Stimulated activated CD8-positive, alpha-beta memory T cell treated with anti-CD3 and anti-CD28 coated beads, Interleukin-12 subunit alpha, Interleukin-12 subunit beta, amount 100 ng/mL, for 4 hours (primary cell): ENCODE measurements around the gene MICAL3.
"Not testable (repeated sequence)": the region's sequence is repeated elsewhere in the genome, so short reads cannot be mapped to it uniquely, and the experiment has no call there.

Experiments used
- DNase-seq: peaks from one replicate; pipeline ENCODE4 v3.0.0-alpha.2; 2020; ENCODE audit warnings: low read depth

The MICAL3 gene

DNA sequence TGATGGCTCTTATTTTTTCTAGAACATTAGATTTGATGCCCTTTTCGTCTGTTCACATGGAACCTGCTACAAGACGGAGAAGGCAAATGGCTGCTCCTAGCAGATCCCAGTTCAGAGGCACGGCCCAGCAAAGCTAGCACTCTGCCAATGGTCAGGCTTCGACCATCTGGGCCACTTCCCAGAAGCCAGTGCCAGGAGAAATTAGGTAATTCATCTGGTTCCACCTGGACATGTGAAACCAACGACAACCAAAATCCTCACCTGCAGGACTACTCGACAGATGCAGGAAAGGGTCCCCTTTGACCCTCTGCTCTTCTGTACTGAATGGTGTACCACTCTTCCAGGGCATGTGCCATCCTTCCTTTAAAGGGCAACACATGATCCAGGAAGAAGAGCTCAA lies 25.4 kb downstream of the MICAL3 start:
- DNase-seq: no peak

DNA sequence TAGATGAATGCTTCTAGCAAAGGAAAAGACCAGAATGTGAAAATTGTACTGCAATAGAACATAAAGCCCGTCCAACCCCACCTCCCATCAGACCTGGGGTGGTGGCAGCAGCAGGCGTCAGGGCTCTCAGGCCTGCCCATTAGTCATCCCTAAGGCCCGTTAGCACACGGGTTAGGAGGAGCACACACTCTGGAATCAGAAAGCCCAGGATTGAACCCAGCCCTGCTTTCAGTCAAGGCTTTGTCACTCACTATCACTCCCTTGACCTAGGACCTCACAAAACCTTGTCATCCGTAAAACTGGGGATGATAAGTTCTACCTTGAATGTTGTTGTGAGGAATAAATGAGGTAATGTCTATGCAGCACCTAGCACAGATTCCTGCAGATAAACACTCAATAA lies 26.9 kb downstream of the MICAL3 start:
- DNase-seq: no peak

DNA sequence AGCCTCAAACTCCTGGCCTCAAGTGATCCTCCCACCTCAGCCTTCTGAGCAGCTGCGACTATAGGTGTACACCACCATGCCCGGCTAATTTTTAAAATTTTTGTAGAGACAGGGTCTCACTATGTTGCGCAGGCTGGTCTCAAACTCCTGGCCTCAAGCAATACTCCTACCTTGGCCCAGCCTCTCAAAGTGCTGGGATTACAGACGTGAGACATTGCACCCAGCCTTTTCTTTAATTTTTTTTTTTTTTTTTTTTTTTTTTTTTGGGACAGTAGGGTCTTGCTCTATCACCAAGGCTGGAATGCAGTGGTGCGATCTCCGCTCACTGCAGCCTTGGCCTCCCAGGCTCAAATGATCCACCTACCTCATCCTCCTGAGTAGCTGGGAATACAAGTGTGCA lies 29.1 kb downstream of the MICAL3 start:
- not testable (repeated sequence) for DNase-seq

DNA sequence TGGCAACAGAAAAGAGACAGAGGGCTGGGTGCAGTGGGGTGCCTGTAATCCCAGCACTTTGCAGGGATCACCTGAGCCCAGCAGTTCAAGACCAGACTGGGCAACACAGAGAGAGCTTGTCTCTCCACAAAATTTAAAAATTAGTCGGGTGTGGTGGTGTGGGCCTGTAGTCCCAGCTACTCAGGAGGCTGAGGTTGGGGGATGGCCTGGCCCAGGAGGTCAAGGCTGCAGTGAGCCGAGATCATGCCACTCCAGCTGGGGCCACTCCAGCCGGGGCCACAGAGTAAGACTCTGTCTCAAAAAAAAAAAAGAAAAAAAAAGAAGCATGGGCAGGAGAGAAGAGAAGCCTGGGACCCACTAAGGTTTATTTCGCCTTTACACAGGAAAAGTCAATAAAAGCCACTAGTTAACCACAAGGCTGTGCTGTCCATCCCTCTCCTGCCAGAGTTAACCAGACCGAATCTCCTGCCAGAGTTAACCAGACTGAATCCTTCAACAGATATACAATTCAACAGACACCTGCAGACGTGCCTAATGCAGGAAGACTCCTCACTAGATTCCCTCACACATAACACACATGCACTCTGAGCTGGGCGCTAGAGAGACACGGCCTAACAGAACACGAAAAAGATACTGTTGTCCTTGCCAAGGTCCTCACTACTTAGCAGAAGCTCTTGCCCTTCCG lies 29.8 kb downstream of the MICAL3 start:
- DNase-seq: no peak

DNA sequence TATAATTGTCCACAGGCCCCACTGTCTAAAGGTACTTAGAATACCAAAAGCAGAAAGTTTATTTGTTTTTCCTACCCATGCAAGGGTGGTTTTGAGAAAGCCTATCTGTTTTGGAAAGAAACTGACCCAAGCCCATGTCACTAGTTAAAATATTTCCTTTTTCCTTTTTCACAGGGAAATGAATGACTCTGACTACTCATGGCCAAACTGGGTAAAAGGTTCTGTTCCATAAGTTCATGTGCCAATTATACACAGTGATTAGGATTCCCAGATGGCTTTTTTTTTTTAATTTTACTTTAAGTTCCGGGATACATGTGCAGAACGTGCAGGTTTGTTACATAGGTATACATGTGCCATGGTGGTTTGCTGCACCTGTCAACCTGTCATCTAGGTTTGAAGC lies 31.4 kb downstream of the MICAL3 start:
- not testable (repeated sequence) for DNase-seq

DNA sequence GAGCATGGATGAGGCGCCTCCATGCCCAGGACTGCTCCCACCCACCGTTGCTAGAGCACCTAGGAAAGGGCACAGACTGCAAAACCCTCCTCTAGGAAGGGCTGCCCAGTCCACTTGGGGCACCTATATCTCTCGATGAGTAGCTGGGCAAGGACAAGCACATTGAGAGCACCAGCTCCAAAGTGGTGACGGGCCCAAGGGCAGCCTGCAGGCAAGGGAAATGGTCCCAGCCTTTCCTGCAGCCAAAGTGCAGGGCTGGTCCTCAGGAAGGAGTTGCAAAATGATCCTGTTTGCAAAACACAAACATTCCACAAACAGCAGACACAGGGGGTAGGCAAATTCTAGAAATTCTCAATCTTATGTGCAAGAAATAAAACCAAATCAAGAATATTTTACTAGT lies 32.4 kb downstream of the MICAL3 start:
- not testable (repeated sequence) for DNase-seq

DNA sequence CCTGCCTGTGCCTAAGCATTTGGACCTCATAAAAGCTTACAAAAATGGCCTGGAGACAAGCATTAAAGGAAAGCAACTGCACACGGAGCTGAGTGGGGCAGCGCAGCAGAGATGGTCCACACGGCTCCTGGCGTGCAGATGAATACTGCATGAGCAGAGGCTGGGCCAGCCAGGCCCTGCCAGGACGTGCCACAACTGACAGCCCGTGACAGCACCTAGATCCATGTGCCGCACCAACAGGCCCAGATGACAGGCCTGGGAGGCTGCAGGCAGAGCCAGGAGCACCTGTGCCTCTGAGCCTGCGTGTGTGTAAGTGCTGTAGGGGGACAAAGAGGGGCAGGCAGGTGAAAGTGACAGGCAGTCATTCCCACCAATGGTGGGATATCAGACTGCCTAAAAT lies 33.4 kb downstream of the MICAL3 start:
- no peak for DNase-seq

DNA sequence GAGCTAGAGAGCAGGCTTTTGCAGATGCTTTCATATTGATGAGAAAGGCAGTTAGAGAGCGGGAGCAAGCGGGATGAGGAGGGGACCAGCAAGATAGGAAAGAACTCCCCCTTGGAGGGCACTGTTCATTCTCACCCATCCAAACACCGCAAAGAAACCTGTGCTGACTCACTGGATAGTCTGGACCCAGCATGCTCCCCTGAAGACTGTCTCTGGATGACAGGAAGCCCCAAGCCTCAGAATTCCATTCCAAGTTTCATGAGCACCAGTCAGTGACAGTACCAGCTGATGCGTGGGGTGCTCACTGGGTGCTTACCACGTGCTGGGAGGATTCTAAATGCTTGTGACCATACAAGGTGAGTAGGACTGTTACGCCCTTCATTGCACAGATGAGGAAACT lies 34.2 kb downstream of the MICAL3 start:
- no peak for DNase-seq

DNA sequence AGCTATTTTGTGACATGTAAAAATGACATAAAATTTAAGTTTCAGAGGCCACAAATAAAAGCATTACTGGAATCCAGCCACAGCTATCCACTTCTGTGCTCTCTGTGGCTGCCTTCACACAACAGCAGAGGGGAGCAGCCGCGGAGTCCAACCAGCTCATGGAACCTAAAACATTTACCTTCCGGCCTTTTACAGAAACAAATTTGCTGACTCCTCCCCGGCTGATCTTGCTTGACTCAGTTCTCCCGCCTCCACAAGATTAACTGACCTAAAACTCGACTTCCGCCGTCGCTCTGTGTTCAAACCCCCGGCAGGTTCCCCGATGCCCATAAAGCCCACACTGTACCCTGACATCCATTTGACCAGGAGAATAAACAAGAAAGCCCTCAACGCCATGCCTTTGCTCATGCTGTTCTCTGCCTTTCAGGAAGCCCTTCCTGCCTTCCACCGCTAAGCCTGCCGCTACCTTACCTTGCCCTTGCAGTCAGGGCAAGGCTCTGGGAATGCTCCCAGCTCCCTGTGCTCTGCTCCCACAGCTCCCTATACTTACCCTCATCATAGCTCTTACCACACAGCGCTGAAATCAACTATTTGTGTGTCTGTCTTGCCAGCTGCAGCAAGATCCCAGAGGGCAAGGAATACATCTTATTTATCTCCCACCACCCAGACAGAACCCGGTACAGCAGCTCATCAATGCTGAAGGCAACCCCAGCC lies 35.4 kb downstream of the MICAL3 start:
- no peak for DNase-seq

DNA sequence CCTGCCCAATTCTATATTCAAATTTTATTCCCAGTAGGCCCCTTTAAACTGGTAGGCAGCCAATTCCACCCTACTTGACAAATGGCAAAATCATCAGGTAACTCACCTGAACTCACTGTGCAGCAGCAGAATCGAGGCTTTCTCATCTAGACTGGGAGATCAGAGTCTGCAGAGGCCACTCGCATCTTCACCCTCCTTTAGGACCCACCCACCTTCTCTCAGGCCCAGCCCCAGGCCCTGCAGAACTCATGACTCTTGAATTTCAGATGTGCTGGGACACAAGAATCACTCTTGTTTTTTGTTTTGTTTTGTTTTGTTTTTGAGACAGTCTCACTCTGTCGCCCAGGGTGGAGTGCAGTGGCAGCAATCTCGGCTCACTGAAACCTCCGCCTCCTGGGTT lies 38.8 kb downstream of the MICAL3 start:
- DNase-seq: no peak

DNA sequence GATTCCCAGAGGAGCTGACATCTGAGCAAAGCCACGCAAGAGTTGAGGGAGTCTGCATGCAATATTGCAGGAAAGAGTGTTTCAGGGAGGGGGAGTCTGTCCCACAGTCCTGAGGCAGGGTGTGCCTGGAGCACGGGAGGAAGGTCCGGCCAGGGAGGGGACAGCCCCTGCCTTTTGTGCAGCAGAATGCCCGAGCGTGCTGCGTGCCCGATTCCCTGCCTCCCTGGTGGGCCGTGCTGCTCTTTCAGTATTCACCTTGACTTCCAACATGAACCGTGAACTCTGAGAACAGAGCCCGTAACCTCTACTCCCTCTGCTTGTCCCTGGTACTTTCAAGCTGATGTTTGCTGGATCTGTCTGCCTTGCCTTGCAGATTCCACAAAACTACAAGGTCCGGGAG lies 39.3 kb downstream of the MICAL3 start:
- DNase-seq: not testable (repeated sequence)

DNA sequence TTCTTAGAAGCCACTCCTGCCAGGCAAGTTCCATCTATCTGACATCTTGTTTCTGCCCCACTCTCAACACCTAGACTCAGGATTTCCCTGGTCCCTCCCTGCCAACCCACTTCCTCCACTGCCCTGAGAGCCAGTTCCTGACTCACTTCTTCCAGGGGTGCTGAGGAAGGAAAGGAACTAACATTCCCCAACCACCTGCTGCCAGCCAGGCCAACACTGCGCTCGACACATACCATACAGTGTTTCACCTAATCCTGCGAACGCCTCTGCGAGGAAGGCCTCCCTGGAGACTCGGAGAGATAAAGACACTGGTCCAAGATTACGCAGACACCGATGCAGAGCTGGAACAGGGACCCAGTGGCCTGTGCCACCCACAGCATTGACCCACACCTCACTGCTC lies 40.2 kb downstream of the MICAL3 start:
- DNase-seq: no peak

DNA sequence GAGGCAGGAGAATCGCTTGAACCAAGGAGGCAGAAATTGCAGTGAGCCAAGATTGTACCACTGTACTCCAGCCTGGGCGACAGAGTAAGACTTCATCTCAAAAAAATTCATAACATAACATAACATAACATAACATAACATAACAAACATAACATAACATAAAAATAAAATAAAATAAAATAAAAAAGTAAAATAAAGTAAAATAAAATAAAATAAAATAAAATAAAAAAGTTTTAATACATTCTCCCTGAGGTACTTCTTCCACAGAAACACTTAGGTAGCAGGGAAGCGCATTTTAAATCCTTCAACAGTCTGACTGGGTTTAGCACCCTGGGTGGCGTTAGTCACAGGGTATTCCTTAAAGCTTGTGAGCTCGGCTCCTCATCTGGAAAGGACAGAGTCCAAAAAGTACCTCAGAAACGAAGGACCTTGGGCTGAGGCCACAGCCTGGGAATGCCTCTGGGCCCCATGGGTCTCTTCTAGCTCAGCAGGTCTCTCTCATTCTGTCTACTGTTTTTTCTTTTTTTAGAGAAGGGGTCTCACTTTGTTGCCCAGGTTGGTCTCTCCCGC lies 41.7 kb downstream of the MICAL3 start:
- no peak for DNase-seq

DNA sequence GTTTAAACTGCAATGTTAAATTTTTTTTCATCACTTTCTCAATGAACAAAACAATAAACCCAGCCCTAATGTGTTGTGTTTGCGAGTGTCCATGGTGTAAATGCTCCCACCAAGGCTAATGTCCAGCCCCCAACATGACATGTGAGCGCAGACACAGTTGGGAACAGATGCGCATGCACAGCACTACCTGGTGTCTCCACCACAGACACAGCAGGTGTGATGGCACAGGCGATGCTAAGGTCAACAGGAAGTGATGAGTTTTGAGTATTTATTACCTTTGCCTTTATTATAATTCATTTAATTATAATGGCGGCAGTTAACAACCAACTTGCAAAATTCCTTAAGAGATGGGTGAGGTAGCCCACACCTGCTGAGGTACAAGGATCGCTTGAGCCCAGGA lies 42.9 kb downstream of the MICAL3 start:
- no peak for DNase-seq

DNA sequence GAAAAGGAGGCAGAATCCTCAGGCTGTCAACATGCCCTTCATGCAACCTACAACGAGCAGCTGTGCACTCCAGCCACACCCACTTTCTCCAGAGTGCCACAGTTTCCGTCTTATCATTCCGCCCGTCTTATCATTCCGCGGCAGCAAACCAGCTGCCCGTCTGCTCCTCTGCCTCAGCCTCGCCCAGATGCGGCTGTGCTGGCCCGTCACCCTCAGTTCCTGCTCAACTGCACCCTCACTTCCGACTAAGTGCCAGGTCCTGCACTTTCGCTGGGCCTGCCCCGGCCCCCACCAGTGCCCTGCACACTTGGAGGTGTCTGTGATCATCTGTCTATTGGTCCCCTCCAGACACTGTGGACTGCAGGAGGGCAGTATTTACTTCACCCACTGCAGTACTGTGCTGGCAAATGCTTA lies 43.7 kb downstream of the MICAL3 start:
- DNase-seq: no peak

DNA sequence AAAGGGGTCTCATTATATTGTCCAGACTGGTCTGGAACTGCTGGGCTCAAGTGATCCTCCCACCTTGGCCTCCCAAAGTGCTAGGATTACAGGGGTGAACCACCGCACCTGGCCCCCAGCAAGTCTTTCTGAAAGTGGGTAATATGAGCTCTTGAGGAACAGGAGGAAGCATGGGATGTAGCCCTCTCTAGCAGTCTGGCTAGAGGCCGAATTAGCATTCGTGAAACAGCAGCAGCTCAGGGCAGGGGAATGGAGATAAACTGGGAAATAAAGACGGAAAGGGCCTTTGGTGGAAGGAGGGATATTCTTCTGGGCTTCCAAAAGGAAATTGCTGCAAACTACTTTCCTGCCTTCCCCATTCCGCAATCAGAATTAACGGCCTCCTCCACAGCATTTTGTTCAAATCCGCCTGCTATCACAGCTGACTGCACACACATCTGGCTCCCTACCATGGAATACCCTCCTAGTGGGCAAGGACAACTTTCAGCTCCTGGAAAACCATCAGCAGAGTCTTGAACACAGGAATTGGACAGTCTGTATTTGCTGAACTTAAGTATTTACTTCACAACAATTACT lies 44.3 kb downstream of the MICAL3 start:
- no peak for DNase-seq

DNA sequence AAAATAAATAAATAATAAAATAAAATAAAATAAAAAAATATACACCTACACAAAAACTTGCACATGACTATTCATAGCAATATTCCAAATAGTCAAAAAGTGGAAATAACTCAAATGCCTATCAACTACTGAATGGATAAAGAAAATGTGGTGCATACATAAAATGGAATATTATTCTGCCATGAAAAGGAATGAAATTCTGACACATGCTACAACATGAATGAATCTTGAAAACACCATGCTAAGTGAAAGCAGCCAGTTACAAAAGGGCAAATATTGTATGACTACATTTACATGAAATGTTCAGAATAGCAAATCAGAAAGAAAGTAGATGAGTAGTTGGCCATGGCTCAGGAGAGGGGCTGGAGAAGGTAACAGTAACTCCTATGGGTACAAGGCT lies 46.3 kb downstream of the MICAL3 start:
- DNase-seq: no peak

DNA sequence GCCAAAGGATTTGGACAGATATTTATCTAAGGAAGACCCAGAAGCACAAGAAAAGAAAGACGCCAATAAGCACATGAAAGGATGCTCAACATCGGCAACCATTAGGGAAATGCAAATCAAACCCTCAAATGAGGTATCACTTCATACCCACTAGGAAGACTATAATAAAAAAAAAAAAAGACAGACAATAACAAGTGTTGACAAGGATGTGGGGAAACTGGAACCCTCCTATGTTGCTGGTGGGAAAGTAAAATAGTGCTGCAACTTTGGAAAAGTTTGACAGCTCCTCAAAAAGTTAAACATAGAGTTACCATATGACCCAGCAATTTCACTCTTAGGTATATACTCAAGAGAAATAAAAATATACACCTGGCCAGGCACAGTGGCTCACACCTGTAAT lies 47.0 kb downstream of the MICAL3 start:
- no peak for DNase-seq

DNA sequence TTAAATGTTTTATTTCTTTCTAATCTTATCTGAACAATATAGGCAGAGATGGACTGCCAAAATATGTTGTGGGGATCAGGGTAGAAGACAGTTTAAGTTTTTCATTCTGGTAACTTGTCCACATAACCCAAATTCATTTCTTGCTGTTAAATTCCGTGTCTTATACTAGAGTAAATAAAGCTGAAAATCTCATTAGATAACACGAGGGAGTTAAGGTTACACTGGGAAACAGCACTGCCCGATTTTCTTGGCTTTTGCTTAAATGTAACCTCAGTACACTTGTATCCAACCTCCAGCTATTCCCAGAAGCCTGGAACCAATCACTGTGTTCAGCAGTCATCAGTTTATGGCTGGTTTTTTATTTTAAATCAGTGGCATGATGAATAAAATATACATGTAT lies 48.2 kb downstream of the MICAL3 start:
- no peak for DNase-seq

DNA sequence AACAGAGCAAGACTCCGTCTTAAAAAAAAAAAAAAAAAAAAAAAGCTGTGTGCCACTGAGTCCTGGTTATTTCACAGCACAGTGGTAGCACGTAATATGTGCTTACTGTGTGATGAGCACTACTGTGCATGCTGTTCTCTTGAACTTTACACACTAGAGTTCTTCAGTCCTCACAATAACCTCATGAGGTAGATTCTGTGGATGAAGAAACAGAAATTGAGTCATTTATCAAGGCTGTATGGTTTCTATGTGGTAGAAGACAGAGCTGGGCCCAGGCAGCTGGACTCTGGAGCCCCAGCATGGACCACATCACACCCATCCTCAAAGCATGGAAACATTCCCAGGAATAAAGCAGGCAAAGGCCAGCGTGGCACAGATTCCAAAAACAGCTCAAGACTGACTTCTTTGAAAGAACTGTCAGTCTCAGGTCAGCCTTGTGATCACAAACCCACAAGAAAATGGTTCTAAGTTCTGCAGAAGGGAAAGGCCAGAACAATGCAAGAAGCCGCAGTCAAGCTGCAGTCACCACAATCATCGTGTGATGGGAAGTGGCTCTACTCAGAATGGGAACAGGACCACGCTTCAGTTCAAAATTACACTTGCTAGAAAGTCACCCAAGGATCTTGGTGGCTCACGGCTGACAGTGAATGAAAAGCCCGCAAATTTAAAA lies 49.5 kb downstream of the MICAL3 start:
- no peak for DNase-seq

DNA sequence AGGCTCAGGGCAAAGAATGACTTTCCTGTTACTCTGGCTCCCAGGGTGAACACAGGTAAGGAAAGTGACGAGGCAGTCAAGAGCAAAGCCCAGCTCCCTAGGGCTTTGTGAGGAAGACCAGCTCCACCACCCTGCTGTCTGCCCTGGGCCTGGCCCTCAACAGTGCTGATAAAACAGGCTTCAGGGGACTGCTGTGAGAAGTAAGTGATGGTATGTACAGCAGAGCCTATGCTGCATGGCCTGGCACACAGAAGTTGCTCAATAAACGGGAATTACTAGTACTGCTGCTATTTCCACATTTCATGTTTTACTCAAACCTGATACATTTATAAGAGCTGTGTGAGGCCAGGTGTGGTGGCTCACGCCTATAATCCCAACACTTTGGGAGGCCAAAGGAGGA lies 50.3 kb downstream of the MICAL3 start:
- no peak for DNase-seq

DNA sequence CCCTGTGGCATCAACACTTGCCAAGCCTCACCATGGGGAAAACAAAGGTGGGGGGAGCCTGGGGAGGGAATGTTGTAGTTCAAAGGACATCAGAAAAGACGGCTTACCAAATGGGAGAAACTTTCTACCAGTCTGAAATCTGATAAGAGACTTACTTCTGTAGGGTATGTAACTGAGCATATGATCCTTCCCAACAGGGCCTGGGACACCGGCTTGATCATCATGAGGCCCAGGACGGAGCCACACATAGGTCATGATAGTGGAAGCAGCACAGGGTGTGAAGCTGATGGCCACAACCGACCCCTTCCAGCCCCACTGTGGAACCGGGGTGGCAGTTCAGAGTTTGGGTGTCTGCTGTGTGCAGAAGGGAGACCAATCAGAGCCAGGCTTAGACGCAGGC lies 51.1 kb downstream of the MICAL3 start:
- no peak for DNase-seq
